Renal cortical epithelial cell (primary cell): ENCODE data around the gene TF. TPM values are rescaled to one million over a fixed set of nuclear protein-coding genes. Genes with fewer than 3 reads are reported as not detected.
"Not testable (repeated sequence)": the region's sequence is repeated elsewhere in the genome, so short reads cannot be mapped to it uniquely, and the experiment has no call there.

ENCODE experiments used
- DNase-seq: peaks from one replicate; pipeline ENCODE4 v3.0.0-alpha.2; 2011; ENCODE audit warnings: low read depth
- total RNA-seq: library from RNA; depleted of rRNA; stranded (reverse); fragments of >200 nt; gene quantifications from 2 replicates; pipeline ENCODE4 v1.2.3, GENCODE V29; 2014

The TF gene
- total RNA-seq, 1 donor from 2014 or later, result under 0.01 TPM

GRCh38 chr3:133763797-133764683 is 17.8 kb downstream of the TF start:
- DNase-seq, result no peak

- no peak for DNase-seq
Observed at GRCh38 chr3:133765256-133765655, 19.1 kb downstream of the TF start.

- DNase-seq, result no peak
Observed at GRCh38 chr3:133767607-133768006, 21.4 kb downstream of the TF start.

- no peak for DNase-seq
Observed at GRCh38 chr3:133769536-133769935, 23.3 kb downstream of the TF start.

- DNase-seq, result no peak
Observed at GRCh38 chr3:133773732-133774131, 27.5 kb downstream of the TF start.

GRCh38 chr3:133775309-133775708 is 29.1 kb downstream of the TF start:
- no peak for DNase-seq

- no peak for DNase-seq
Observed at GRCh38 chr3:133775835-133776234, 29.6 kb downstream of the TF start.

- DNase-seq, result no peak
Observed at GRCh38 chr3:133776794-133777438, 30.7 kb downstream of the TF start.

GRCh38 chr3:133777807-133778568 is 31.8 kb downstream of the TF start:
- no peak for DNase-seq

GRCh38 chr3:133779626-133780203 is 33.5 kb downstream of the TF start:
- no peak for DNase-seq

- DNase-seq, result not testable (repeated sequence)
Observed at GRCh38 chr3:133780756-133781155, 34.6 kb downstream of the TF start.

- DNase-seq, result no peak
Observed at GRCh38 chr3:133781570-133781969, 35.4 kb downstream of the TF start.

GRCh38 chr3:133782454-133782853 is 36.3 kb downstream of the TF start:
- DNase-seq, result no peak

GRCh38 chr3:133783762-133784161 is 37.6 kb downstream of the TF start:
- no peak for DNase-seq

- DNase-seq, result no peak
Observed at GRCh38 chr3:133788024-133788423, 41.8 kb downstream of the TF start.

- no peak for DNase-seq
Observed at GRCh38 chr3:133792171-133792763, 46.1 kb downstream of the TF start.

GRCh38 chr3:133797396-133798105 is 51.4 kb downstream of the TF start:
- no peak for DNase-seq

- DNase-seq, result peak; percentile 54
Observed at GRCh38 chr3:133799794-133800585, 53.8 kb downstream of the TF start.

- no peak for DNase-seq
Observed at GRCh38 chr3:133803469-133803868, 57.3 kb downstream of the TF start.

- DNase-seq, result no peak
Observed at GRCh38 chr3:133804896-133805295, 58.7 kb downstream of the TF start.
